Keratinocyte (primary cell): ENCODE data around the gene CALHM5. TPM values are rescaled to one million over a fixed set of nuclear protein-coding genes. Genes with fewer than 3 reads are reported as not detected.

Experiments
- DNase-seq: peaks from one replicate; pipeline ENCODE4 v3.0.0-alpha.2; 2011; ENCODE audit warnings: low read depth, missing footprints, low spot score
- FAIRE-seq: peaks from 2 replicates; lab custom pipeline; 2011; peaks lifted over from hg19 to GRCh38; lab: Jason Lieb, UNC
- H2AFZ ChIP-seq: 2 replicates; pipeline ENCODE4 v1.6.0; 2012; ENCODE audit warnings: low read length, control low read depth, inconsistent platforms; ENCODE audit not compliant: control insufficient read depth
- H3K27ac ChIP-seq: 2 replicates; pipeline ENCODE4 v1.5.1; 2011; ENCODE audit warnings: low read length; ENCODE audit not compliant: control insufficient read depth, insufficient read depth
- H3K27me3 ChIP-seq: 3 replicates; pipeline ENCODE4 v1.6.0; 2011; ENCODE audit warnings: low read length; ENCODE audit not compliant: control insufficient read depth, insufficient read depth; ENCODE audit errors: extremely low read depth
- H3K36me3 ChIP-seq, 2 experiments: 2 replicates in 1 of 2; 3 replicates in 1 of 2; pipeline ENCODE4 v1.5.1; 2011; ENCODE audit warnings: low read length in 2 of 2, mild to moderate bottlenecking in 1 of 2; ENCODE audit not compliant: control insufficient read depth in 2 of 2, insufficient read depth in 2 of 2; ENCODE audit errors: extremely low read depth in 1 of 2
- H3K4me1 ChIP-seq: 3 replicates; pipeline ENCODE4 v1.5.1; 2011; ENCODE audit warnings: low read length; ENCODE audit not compliant: control insufficient read depth, insufficient read depth; ENCODE audit errors: extremely low read depth
- H3K4me2 ChIP-seq: 3 replicates; pipeline ENCODE4 v1.6.0; 2011; ENCODE audit warnings: low read depth, low read length; ENCODE audit not compliant: control insufficient read depth, insufficient read depth; ENCODE audit errors: extremely low read depth
- H3K4me3 ChIP-seq, 3 experiments: fragments of 200-600 bp in 1 of 3; sonication (generic) in 1 of 3; 2 replicates in 2 of 3; 3 replicates in 1 of 3; pipeline ENCODE4 v1.5.1; 2011 to 2016; ENCODE audit warnings: low read length in 3 of 3, mild to moderate bottlenecking in 3 of 3, control low read depth in 2 of 3, inconsistent platforms in 1 of 3, low read depth in 1 of 3, mixed read lengths in 1 of 3, mixed run types in 1 of 3, moderate library complexity in 1 of 3; ENCODE audit not compliant: control insufficient read depth in 2 of 3, insufficient read depth in 2 of 3; ENCODE audit errors: extremely low read depth in 1 of 3
- H3K79me2 ChIP-seq: 2 replicates; pipeline ENCODE4 v1.6.0; 2012; ENCODE audit warnings: low read length; ENCODE audit not compliant: control insufficient read depth, insufficient read depth
- H3K9ac ChIP-seq: 3 replicates; pipeline ENCODE4 v1.6.0; 2011; ENCODE audit warnings: low read length; ENCODE audit not compliant: control insufficient read depth, insufficient read depth; ENCODE audit errors: extremely low read depth
- H3K9me1 ChIP-seq: 3 replicates; pipeline ENCODE4 v1.6.0; 2011; ENCODE audit warnings: low read length; ENCODE audit not compliant: control insufficient read depth, insufficient read depth; ENCODE audit errors: extremely low read depth
- H3K9me3 ChIP-seq: 2 replicates; pipeline ENCODE4 v1.5.1; 2012; ENCODE audit warnings: low read depth, low read length; ENCODE audit not compliant: control insufficient read depth
- H4K20me1 ChIP-seq: 3 replicates; pipeline ENCODE4 v1.6.0; 2011; ENCODE audit warnings: low read length; ENCODE audit not compliant: control insufficient read depth, insufficient read depth; ENCODE audit errors: extremely low read depth
- CTCF ChIP-seq, 3 experiments: IDR thresholded peaks in 1 of 3; conservative IDR thresholded peaks in 1 of 3; optimal IDR thresholded peaks in 1 of 3; 2 replicates in 2 of 3; 3 replicates in 1 of 3; pipeline versions ENCODE3 to v1.5.1; 2011; ENCODE audit warnings: low read length in 3 of 3, mild to moderate bottlenecking in 3 of 3, moderate library complexity in 2 of 3, control low read depth in 1 of 3, inconsistent platforms in 1 of 3; ENCODE audit not compliant: insufficient read depth in 2 of 3; ENCODE audit errors: extremely low read depth in 1 of 3
- EZH2 ChIP-seq: IDR thresholded peaks from one replicate; pipeline ENCODE4 v1.6.1; 2012; ENCODE audit warnings: inconsistent platforms, mild to moderate bottlenecking, low read length, moderate library complexity
- dilution Hi-C: fragments of 300-500 bp; cut with MboI; formaldehyde crosslinking; loops from one replicate; pipeline ENCODE4 v1.7.0; 2020; ENCODE audit warnings: low sequenced_read_pairs; ENCODE audit not compliant: extremely low pct_ligation_motif_present
- polyA plus RNA-seq, 5 experiments: library from polyadenylated mRNA; depleted of rRNA in 3 of 5; stranded (reverse) in 3 of 5; stranded (forward) in 1 of 5; unstranded in 1 of 5; fragments of >200 nt; gene quantifications; 1 replicate in 1 of 5; 2 replicates in 3 of 5; 3 replicates in 1 of 5; pipeline versions ENCODE4 v1.2.1 to v1.2.3, GENCODE V29; 2011 to 2012; ENCODE audit warnings: missing spikeins in 2 of 5, low read depth in 1 of 5, low replicate concordance in 1 of 5

The CALHM5 gene
- polyA plus RNA-seq, 1 donor (not counting 4 experiments of a cell fraction or from before 2014, with no cell fraction given), result 0.80 TPM

GRCh38 chr6:116535109-116535508 lies 23.7 kb downstream of the CALHM5 start:
- Histone ChIP-seq H4K20me1 (no peaks in the 10 kb centered on the region), H3K4me1 (peaks cover 11% of the 10 kb centered on the region), H3K36me3 (no peaks in the 10 kb centered on the region), H3K27me3 (no peaks in the 10 kb centered on the region), H2AFZ (no peak overlapping the region), H3K9me1 (no peaks in the 10 kb centered on the region), H3K27ac (no peak overlapping the region), H3K79me2 (no peaks in the 10 kb centered on the region), H3K4me2 (no peak overlapping the region), H3K9me3 (no peaks in the 10 kb centered on the region), H3K4me3 (no peak overlapping the region), H3K9ac (no peak overlapping the region)
- peak; percentile 57 for FAIRE-seq
- dilution Hi-C loops, result no loop called here
- DNase-seq, result no peak
- no peak for TF ChIP-seq CTCF (optimal IDR thresholded peaks at IDR 0.05 in 1 of 3, IDR thresholded peaks at IDR 0.05 in 1 of 3, conservative IDR thresholded peaks at IDR 0.05 in 1 of 3; ENCODE audit: extremely low read depth in 1 of 3, insufficient read depth in 2 of 3, low read length in 3 of 3)
- no peak for TF ChIP-seq EZH2

GRCh38 chr6:116536216-116536621 lies 24.8 kb downstream of the CALHM5 start:
- Histone ChIP-seq H3K4me1 (peaks cover 11% of the 10 kb centered on the region), H3K79me2 (no peaks in the 10 kb centered on the region), H3K27ac (peak overlapping the region; percentile 11), H4K20me1 (no peaks in the 10 kb centered on the region), H3K4me2 (peak overlapping the region; percentile 33), H3K9me1 (no peaks in the 10 kb centered on the region), H3K9me3 (no peaks in the 10 kb centered on the region), H2AFZ (peak overlapping the region; percentile 72), H3K36me3 (no peaks in the 10 kb centered on the region), H3K27me3 (no peaks in the 10 kb centered on the region), H3K4me3 (no peak overlapping the region), H3K9ac (no peak overlapping the region)
- DNase-seq, result peak; percentile 68
- dilution Hi-C loops, result no loop called here
- peak; percentile 96 for FAIRE-seq
- TF ChIP-seq EZH2, result no peak
- peak in 2 of 3 experiments; percentile 41 to 54 for TF ChIP-seq CTCF (optimal IDR thresholded peaks at IDR 0.05 in 1 of 3, IDR thresholded peaks at IDR 0.05 in 1 of 3, conservative IDR thresholded peaks at IDR 0.05 in 1 of 3; ENCODE audit: extremely low read depth in 1 of 3, insufficient read depth in 2 of 3, low read length in 3 of 3)
